GM18909 (cell line): ENCODE results near the gene TARBP2.

Source experiments
- ATAC-seq: cut with Tn5 transposase; IDR thresholded peaks from one replicate; pipeline ENCODE4 v1.9.1; 2021; ENCODE audit warnings: mild to moderate bottlenecking; ENCODE audit not compliant: unreplicated experiment, poor library complexity

The TARBP2 gene, protein sequence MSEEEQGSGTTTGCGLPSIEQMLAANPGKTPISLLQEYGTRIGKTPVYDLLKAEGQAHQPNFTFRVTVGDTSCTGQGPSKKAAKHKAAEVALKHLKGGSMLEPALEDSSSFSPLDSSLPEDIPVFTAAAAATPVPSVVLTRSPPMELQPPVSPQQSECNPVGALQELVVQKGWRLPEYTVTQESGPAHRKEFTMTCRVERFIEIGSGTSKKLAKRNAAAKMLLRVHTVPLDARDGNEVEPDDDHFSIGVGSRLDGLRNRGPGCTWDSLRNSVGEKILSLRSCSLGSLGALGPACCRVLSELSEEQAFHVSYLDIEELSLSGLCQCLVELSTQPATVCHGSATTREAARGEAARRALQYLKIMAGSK

GRCh38 chr12:53500776-53501614 is at the start of gene TARBP2:
TARBP2 (plus strand) TSS chr12:53501283; CDS start chr12:53501409, 126 bp downstream.
- peak; percentile 81 for ATAC-seq

DNA sequence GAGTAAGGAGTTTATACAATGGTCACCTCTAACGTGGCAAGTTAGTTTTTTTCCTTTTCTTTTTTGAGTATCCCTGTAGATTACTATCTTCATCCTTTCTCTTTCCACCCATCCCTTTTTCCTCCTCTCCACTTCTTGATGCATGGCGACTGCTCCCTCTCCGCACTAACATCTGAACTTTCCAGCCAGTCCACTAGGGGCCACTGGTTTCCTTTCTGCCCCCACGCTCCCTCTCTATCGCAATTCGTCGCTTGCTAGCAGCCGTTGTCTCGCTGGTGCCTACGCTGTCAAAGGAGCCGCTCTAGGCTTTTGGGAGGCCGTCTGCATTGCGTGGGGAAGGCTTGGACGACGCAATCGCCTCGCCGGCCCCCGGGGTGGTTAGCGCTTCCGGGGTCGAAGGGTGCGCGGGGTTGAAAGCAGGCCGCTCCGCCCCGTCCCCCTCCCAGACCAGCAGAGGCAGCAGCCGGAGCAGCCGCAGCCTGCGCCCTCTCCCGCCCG is 49.4 kb upstream of the TARBP2 start, which contains the start of gene PCBP2:
TSS of gene PCBP2 (plus strand) at position 442 of the 498 bp plus-strand sequence. CDS start 2,699 bp downstream, outside the sequence.
- ATAC-seq, result peak; percentile 96

DNA sequence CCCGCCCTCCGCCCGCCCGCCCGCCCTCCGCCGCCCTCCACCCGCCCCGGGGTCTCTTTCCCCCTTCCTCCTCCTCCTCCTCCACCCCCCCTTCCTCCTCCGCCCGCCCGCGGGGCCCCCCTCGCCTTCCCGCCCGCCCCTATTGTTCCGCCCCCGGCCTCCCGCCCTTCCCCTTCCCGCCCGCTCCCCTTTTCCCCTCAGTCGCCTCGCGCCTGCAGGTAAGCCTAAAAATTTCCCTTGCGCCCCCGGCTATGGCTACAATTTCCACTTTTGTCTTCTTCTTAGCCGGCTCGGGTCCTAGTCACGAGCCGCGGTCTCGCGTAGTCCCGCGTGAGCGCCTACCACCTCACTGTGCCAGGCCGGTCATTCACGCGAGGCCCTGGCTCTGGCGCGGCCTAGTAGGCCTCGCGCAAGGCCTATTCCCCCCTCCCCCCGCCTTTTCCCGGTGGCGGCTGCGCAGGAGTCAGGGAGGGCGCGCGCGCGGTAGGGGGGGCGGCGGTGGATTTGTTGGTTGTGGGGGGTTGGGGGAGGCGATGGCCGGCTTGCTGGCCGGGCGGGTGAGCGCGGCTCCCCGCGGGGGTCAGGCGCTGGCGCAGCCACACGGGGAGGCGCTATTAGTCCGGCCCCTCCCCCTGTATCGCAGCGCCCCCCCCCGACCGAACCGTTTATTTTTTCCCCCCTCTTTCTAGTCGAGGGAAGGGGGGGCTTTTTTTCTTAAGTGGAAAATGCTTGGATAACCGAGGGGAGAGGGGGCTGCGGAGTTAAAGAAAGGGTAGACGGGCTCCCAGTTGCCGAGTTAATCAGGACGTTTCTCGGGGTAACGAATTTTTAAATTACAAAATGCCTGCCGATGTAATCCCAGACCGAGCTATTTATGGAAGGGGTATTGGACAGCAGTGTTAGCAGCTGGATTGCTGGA is 48.7 kb upstream of the TARBP2 start:
- peak; percentile 33 for ATAC-seq

DNA sequence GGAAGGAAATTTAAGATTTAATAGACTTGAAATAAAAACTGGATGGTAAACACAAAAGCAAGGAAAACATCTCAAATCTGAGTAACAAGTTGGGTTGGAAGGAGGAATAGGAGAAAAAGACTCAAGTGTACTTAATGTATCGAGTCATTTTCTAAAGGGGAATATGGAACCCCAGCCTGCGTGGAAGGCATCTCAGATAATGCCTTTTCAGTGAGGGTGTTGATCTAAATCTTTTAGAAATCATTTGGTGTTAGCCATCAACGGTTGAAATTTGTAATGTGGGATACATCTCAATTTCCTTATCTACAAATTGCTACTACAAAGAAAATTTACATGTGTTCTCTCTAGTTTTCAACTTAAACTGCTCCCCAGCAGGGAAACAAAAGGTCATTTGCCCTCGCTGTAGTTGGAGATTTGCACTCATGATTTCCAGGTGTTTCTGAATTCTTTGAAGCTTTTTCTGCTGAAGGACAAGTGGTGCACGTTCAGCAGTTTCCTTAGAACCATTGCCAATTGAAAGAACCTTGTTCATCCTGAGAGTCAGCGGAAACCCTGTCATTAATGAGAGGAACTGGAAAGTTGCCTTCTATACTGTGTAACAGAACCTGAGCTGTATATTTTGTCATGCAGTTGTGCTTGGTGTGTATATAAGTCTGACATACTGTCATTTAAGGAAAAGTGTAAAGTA is 47.0 kb upstream of the TARBP2 start:
- no peak for ATAC-seq

DNA sequence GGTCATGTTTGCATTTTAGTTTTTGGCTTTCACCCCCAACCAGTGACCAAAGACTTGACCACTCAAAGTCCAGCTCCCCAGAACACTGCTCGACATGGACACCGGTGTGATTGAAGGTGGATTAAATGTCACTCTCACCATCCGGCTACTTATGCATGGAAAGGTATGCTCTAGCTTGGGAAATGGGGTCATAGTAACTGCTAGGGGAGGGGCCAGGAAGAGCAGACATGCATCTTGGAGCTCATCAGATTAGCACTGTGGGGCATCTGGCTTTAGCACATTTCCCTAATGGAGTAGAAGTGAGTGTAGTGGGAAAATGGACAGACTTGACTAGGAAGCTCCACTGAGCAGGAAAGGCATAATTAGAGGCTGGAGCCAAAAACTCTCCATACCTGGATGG is 46.4 kb upstream of the TARBP2 start:
- ATAC-seq, result no peak

DNA sequence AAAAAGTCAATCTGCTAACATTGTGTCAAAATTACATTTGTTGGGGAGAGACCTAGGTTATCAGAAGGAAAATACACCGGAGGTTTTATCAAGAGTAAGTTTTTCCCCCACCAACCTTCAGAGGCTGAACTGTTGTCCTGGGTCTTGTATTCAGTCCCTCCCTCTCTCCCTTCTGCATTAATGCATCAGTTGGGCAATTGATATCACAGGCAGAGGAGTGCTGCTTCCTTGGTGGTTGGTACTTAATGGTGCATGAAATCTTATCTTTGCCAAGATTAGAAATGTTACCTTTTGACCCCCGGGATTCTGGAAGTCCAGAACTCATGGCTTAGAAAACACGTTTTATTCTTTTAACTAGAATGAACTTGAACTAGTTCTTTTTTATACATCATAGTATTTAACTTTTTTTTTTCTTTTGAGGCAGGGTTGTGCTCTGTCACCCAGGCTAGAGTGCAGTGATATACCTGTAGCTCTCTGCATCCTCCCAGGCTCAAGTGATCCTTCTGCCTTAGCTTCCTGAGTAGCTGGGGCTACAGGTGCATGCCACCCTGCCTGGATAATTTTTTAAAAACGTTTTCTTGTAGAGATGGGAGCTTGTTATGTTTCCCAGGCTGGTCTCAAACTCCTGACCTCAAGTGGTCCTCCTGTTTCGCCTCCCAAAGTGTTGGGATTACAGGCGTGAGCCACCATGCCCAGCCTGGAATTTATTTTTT is 44.3 kb upstream of the TARBP2 start:
- no peak for ATAC-seq

DNA sequence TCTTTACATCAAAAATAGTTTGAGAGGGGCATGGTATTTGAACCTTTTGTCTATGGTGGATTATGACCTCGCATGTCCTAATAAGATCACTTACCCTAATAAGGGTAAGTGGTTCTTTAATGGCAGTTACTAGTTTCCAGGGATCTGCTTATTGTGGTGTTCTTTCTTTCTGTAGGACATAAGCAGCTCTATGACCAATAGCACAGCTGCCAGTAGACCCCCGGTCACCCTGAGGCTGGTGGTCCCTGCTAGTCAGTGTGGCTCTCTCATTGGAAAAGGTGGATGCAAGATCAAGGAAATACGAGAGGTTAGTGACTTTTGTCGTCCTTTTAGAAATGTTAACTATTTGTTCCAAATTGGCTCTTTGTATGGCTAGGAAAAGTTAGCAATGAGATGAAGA is 42.0 kb upstream of the TARBP2 start:
- no peak for ATAC-seq

GRCh38 chr12:53461059-53461458 is 40.0 kb upstream of the TARBP2 start:
- ATAC-seq, result no peak

DNA sequence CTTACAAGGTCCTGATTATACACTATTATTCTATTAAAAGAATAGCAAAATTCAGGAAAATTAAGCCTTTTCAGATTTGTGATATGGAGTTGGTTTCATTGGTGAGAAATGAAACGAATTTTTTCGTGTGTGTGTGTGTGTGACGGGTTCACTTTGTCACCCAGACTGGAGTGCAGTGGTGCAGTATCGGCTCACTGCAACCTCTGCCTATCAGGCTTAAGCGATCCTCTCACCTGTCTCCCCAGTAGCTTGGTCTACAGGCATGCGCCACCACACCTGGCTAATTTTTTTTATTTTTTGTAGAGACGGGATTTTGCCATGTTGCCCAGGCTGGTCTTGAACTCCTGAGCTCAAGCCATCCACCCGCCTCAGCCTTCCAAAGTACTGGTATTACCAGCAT is 39.5 kb upstream of the TARBP2 start:
- no peak for ATAC-seq

DNA sequence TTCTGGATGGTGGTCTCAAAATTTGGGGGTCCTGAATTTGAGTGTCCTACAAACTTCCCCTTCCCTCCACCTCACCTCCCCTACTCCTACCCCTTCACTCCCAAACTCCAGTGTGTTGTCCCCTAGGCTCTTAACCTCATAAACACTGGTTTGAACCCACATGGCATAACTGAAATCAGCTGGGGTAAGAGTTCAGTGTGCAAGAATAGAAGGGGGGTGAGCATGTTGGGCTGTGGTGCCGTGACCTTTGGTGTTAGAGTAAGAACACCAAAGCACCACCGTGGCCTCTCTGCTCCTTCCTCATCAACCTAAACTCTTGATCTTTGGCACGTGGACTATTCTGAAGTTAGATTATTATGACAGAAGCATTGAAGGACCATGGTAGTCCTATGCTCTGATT is 38.1 kb upstream of the TARBP2 start:
- ATAC-seq, result no peak

GRCh38 chr12:53463802-53464560 is 37.1 kb upstream of the TARBP2 start:
- ATAC-seq, result no peak

- no peak for ATAC-seq
These were observed 36.2 kb upstream of the TARBP2 start for GRCh38 chr12:53464685-53465418.

DNA sequence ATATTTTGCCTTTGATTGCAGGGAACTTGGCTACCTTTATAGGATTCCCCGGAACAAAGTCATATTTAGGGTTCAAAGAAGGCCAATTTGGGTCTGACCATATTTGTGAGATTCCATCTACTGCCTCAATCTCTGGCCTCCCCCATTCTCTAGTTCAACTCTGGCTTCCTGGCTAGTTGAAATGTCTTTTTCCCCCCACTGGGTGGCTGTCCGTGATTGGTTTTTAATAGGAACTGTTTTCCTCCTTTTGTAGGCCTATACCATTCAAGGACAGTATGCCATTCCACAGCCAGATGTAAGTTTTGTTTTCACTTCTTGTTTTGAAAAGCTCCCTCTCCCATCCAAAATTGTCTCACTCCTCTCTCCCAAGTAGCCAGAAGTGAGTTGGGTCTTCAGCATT is 35.4 kb upstream of the TARBP2 start:
- ATAC-seq, result no peak

DNA sequence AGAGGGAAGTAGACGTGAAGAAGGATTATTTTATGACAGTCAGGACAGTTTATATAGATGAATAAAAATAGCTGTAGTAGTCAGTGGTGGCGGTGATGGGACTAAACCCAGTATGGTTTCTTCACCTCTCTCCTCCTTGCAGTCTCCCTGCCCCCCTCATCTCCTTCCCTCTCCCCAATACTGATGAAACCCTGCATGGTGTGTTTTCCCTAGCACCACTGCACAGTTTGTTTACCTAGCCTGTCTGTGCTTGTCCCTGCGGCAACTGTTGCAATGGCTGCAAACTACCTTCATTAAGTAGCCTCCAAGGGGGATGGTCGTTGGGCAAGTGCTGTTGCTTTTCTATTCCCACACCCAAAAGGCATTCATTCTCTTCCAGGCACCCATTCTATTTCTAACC is 34.4 kb upstream of the TARBP2 start:
- ATAC-seq, result no peak

GRCh38 chr12:53467082-53467481 is 34.0 kb upstream of the TARBP2 start:
- ATAC-seq, result no peak

GRCh38 chr12:53467880-53468279 is 33.2 kb upstream of the TARBP2 start:
- ATAC-seq, result no peak

- ATAC-seq, result no peak
These were observed 32.8 kb upstream of the TARBP2 start for GRCh38 chr12:53468282-53468681.
